ENCODE measurements around the gene TMEM198. TPM values are rescaled to one million over a fixed set of nuclear protein-coding genes. Genes with fewer than 3 reads are reported as not detected.

The TMEM198 gene
- total RNA-seq, 1 donor from 2014 or later = 0.99 TPM

DNA sequence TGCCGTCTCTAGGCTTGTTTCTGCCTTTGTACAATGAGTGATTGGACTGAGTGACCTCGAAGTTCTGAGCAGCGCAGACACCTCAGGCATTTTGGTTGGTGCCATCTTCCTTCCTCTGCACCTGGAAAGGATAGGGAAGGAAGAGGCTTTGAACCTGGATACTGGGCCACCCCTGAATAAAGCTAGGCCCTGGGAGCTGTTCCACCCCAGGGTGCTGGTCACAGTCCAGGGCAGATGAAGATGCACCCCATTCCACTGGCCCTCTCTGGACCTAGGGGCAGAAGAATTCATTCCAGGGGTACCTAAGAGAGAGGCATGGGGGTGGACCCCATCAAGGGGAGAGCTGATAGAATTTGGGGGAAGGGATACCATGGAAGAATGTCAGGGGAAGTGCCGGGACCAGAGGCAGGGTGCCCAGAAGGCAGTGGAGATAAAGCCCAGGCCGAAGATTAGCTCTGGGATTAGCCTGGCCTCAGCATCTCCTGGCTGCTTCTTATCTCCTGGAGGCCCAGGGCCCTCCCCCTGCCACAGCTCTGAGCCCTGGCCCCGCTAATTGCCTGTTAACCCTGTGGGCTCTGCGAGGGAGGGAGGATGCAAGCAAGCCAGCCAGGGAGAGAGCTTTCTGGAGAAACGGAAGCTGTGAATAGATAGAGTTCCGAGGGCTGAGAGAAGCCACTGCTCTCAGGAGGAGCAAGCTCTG lies 18.1 kb upstream of the TMEM198 start:
- no peak for DNase-seq

- no peak for DNase-seq
Observed at GRCh38 chr2:219526320-219527075, 17.3 kb upstream of the TMEM198 start.

GRCh38 chr2:219527076-219527394 lies 16.8 kb upstream of the TMEM198 start:
- DNase-seq = no peak

DNA sequence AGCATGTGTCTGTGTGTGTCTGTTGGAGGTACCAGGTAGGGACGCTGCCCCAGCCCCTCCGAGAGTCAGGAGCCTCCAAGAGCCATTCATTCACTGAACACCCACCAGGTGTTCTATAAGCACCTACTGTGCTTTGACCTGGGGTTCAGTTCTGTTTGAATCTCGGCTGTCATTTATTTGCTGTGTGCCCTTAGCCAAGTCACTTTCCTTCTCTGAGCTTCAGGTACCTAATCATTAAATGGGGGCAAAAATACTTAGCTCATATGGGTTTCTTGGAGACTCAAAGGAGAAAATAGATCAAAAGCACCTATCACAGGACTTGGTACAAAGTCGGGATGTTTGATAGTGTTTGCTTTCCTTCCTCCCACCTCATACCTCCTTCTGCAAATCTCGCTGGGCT lies 16.4 kb upstream of the TMEM198 start:
- DNase-seq = no peak

- DNase-seq = peak; percentile 82
Observed at GRCh38 chr2:219530048-219530963, 13.5 kb upstream of the TMEM198 start.

GRCh38 chr2:219531639-219532377 lies 12.0 kb upstream of the TMEM198 start:
- no peak for DNase-seq

DNA sequence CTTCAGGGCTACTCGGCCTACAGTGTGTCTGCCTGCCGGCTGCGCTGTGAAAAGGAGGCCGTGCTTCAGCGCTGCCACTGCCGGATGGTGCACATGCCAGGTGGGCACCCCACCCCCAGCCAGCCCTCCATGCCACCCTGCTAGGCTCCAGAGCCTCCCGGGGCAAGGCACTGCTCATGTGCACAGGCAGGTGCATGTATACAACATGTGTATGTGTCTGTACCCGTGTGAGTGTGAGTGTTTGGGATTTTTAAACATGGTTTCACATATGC lies 11.5 kb upstream of the TMEM198 start:
- no peak for DNase-seq

DNA sequence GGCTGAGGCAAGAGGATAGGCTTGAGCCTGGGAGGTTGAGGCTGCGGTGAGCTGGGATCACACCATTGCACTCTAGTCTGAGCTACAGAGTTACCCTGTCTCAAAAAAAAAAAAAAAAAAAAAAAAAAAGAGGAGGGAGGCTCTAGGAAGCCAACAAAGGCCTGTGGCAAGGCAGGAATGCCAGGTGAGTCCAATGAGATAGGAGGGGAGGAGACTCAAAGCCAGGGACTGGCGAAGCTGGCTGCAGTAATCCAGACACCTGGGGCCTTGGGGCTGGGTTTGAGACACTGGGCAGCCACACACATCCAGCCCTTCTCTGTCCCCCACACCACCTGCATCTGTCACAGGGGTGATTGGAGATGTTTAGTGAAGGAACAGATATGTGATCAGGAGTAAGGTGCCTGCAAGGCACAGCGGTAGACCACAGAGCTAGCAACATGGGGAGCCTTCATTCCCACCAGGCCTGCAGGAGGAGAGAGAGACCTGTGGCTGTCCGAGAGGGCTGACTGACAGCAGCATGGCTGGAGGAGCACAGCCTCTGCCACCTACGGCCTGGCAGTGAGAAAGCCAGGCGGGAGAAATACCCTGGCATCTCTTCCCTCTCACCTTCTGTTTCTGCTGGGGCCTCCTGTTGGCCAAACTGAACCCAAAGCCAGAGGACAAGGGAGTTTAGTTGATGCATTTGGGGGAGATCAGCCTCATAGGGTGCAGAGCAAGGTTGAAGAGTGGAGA lies 9.7 kb upstream of the TMEM198 start:
- DNase-seq = no peak

DNA sequence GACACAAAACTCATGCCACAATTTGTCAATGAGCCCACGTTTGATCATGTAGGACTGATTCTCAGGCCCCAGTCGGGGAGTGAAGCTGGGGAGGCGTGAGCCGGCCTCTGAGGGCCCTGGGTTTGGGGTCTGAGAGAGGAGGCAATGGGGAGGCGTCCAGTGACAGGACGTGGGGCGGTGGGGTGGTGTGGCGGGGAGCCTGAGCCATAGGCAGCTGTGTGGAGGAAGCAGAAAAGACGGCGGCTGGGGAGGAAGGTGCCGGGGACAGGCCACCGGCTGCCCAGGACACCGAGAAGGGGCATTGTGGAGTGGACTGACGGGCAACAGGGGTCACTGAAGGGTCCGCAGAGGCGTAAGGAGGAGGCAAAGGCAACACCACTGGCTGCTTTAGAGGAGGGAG lies 7.4 kb upstream of the TMEM198 start:
- DNase-seq = no peak

DNA sequence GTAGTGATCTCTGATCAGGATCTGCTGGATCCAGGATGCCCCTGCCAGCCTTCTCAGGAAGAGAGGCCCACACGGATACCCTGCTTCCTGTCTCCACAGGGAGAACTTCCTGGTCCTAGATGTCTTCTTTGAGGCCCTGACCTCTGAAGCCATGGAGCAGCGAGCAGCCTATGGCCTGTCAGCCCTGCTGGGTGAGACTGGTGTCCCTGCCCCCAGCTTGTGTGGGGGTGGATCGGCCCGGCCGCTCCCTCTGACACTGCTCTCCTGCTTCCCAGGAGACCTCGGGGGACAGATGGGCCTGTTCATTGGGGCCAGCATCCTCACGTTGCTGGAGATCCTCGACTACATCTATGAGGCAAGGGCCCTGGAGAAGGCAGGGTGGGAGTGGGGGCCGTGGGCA lies 6.9 kb upstream of the TMEM198 start:
- no peak for DNase-seq

DNA sequence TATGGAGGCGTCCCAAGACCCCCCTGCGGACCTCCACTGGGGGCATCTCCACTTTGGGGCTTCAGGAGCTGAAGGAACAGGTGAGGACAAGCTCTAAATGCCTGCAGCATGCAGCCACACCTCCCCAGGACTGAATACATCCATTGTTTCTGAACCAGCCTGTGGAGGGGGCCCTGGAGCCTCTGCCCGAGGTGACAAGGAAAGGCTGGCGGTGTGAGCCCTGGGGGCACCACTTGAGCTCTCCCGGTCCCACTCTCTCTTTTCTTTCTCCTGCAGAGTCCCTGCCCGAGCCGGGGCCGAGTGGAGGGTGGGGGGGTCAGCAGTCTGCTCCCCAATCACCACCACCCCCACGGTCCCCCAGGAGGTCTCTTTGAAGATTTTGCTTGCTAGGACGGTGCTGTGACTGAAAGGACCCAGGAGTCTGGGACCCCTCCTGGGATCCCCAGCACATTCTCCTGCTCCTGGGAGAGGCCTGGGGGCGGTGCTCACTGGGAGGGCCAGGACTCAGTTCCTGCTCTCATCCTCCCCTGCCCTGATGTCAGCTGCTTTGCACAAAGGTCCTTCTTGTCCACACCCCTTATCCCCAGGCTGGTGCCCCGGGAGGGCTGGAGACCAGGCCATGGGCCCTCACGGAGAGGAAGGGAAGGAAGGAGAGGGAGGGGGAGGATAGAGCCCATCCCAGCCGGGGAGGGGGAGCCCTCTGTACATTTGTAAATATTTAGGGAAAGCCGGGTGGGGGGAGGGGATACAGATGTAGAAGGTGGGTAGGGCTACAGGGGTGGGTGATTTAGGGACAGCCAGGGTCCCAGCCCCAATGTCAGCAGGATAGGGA lies 6.0 kb upstream of the TMEM198 start:
- no peak for DNase-seq

- DNase-seq = no peak
Observed at GRCh38 chr2:219538504-219538951, 5.3 kb upstream of the TMEM198 start.

DNA sequence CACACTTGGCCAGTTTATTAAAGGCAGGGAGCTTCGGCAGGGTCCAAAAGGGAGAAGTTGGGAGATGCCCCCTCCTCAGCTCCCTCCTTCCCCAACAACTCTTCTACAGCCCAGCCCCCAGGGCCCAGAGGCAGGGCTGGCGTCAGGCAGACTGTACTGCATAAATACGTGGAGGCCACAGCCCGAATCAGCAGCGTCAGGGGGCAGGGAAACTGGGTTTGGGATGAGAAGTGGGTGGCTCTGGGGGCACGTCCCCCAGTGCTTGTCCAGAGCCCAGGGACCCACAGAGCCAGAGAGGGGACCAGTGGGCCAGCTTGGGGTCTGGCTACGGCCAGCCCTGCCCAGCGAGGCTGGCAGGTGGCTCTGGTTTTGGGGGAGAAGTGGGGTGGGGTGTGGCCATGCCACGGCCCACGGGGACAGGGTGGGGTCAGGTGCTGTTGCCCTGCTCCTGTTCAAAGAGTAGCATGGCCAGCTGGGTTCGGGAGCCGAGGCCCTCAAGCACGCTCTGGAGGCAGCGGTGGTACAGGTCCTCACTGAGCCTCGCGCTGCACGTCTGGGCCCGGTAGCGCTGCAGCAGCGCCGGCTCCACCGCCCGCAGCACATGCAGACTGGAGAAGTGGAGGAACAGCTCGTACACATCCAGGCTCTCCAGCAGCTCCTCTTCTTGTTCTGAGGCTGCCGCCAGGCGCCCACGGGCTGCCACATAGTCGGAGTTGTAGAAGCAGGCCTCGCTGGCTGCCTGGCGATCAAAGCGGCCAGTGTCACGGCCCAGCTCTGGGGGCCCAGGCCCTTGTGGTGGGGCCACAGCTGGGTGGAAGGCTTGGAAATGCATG lies 4.7 kb upstream of the TMEM198 start:
- DNase-seq = no peak

DNA sequence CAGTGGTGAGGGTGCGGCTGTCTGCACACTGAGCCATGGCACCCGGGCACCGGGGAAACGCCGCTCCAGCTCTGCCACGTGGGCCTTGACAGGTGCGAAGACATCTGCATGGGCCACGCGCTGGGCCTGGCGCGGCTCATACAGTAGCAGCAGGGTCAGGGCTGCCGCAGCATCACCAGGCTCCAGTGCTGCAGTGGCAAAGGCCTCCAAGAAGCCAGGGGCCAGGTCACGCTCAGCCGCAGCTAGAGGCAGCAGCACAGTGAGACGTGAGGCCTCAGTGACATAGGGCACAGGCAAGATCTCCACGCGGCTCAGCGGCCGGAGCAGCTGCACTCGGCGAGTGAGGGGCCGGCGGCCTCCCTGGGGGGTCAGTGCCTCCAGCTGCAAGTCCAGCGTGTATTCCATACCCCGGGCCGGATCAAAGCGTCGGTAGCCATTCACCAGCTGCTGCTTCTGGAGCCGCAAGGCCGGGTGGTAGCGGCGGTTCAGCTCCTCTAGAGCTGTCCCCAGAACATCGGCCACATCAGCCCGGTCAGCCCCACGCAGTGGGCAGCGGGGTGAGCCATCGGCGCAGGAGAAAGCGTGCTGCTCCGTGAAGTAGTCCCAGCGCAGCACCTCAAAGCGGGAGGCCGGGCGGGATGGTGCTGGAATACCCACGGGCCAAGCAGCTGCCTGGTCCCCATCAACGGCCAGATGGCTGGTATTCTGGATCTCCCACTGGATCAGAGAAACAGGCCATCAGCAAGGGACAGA lies 3.7 kb upstream of the TMEM198 start:
- DNase-seq = no peak

DNA sequence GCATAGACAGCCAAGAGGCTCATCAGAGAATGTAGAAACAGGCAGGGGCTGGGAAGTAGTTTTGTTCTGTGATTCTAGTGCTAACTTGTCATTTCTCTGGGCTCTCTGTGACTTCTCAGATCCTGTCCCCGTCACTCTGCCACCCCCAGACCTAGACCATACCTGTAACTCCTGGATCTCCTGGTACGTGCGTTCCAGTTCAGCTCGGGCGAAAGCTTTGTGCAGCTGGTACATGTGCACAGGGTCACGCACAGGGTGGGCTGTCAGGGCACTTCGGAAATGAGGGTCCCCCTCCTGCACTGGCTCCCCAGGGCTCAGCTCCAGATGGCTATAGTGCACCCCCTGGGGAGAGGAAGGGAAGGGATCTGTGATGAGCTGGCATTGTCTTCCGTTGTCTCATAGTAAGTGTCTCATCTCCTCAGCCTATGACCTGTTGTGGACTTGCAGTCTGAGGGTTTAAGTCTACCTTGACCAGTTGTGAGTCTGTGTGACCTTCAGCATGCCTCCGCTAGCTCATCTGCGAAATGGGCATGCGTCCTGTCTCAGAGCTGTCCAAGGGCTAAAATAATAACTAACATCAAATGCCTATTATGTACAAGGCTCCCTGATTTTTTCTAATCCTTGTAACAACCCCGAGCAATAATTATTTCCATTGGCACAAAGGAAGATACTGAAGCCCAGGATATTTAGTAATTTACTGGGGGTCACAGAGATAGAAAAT lies 2.9 kb upstream of the TMEM198 start:
- no peak for DNase-seq

DNA sequence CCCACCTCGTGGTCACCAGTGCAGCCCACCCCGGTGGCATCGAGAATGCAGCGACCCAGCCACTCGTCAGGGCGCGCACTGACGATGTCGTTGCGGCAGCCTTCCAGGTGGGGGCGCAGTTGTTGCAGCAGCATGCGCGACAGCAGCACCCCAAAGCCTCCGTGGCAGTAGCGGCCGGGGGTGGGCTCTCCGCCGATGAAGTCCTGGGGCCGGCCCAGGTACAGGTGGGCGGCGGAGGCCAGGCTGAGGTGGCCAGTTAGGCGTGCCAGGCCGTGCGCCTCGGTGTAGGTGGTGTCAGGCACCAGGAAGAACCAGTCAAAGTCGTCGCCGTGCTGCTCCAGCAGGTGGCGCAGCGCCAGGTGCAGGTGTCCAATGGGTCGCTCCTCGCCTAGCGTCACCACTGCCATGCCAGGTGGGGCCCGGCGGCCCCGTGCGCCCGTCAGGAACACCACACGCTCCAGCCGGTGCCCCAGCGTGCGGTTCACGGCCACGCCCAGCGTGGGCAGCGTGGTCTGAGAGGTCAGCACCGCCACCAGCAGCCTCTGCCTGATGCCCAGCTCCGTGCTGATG lies 2.1 kb upstream of the TMEM198 start:
- DNase-seq = no peak

DNA sequence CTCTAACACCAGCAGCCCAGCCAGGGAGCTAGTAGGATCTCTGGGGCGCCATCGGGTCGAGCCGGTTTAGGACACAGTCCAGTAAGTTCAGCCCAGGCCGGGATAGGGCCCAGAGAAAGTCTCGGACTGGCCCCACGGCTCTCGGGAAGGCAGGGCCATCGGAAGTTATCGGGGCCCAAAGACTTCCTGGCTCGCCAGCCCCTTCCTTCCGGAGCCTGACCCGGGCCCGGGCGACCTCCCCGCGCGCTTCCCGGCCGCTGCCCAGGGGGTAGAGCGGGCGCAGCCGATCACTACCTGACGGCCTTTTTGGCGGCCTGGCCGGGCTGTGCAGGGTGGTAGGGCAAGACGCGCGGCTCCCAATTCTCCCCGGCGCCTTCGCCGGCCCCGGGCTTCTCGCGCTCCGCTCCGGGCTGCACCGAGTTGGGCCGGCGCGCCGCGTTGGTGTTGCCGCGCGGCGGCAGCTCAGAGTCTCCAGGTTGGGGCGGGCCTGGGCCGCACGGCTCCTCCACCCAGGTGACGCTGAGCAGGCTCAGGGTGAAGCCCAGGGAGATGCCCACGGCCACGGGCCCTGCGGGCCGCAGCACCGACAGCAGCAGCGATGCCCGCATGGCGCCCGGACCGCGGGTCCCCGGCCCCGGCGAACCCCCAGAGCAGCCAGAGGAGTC lies 765 bp upstream of the TMEM198 start:
- DNase-seq = no peak

DNA sequence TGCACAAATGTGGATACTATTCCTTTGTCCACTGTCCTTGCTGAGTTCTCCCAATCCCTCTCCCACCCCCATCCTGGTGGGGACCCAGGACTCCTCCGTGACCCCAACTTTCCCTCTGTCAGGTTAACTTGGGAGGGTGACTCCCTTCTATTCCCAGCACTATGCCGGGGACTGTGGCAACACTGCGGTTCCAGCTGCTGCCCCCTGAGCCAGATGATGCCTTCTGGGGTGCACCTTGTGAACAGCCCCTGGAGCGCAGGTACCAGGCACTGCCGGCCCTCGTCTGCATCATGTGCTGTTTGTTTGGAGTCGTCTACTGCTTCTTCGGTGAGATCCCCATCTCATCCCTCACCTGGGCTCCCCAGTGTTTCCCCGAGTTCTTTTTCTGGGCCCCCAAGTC lies 739 bp downstream of the TMEM198 start:
- DNase-seq = no peak
